ENCODE data around the gene JAZF1.

GRCh38 chr7:27917119-27917518 lies 263.5 kb downstream of the JAZF1 start:
- TF ChIP-seq, protein P1, sequence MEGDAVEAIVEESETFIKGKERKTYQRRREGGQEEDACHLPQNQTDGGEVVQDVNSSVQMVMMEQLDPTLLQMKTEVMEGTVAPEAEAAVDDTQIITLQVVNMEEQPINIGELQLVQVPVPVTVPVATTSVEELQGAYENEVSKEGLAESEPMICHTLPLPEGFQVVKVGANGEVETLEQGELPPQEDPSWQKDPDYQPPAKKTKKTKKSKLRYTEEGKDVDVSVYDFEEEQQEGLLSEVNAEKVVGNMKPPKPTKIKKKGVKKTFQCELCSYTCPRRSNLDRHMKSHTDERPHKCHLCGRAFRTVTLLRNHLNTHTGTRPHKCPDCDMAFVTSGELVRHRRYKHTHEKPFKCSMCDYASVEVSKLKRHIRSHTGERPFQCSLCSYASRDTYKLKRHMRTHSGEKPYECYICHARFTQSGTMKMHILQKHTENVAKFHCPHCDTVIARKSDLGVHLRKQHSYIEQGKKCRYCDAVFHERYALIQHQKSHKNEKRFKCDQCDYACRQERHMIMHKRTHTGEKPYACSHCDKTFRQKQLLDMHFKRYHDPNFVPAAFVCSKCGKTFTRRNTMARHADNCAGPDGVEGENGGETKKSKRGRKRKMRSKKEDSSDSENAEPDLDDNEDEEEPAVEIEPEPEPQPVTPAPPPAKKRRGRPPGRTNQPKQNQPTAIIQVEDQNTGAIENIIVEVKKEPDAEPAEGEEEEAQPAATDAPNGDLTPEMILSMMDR (IDR thresholded peaks at IDR 0.05): no peak
- TF ChIP-seq POLR2A (IDR thresholded peaks at IDR 0.05) (no peak), POLR2AphosphoS5 (IDR thresholded peaks at IDR 0.05) (no peak)

Data from breast epithelium (tissue), 3 donors.